Ishikawa (cell line): ENCODE data around the gene GPR153.
A peak's percentile ranks its signal among the peaks of the same experiment; 100 is the strongest.

Experiments used
- CEBPB ChIP-seq: IDR thresholded peaks from 2 replicates; pipeline ENCODE4 v1.6.1; 2012
- CREB1 ChIP-seq: IDR thresholded peaks from 2 replicates; pipeline ENCODE4 v1.6.1; 2012; ENCODE audit warnings: low read depth
- EGR1 ChIP-seq: IDR thresholded peaks from 2 replicates; pipeline ENCODE4 v1.6.1; 2012
- EP300 ChIP-seq: IDR thresholded peaks from 2 replicates; pipeline ENCODE4 v1.6.1; 2012; ENCODE audit warnings: borderline replicate concordance
- FOXM1 ChIP-seq: IDR thresholded peaks from 2 replicates; pipeline ENCODE4 v1.6.1; 2012; ENCODE audit warnings: low read depth, borderline replicate concordance
- NFIC ChIP-seq: IDR thresholded peaks from 2 replicates; pipeline ENCODE4 v1.6.1; 2012
- RAD21 ChIP-seq: IDR thresholded peaks from 2 replicates; pipeline ENCODE4 v1.6.1; 2012; ENCODE audit warnings: low read depth
- TAF1 ChIP-seq: IDR thresholded peaks from 2 replicates; pipeline ENCODE4 v1.6.1; 2012; ENCODE audit warnings: low read depth, mild to moderate bottlenecking
- TCF12 ChIP-seq: IDR thresholded peaks from 2 replicates; pipeline ENCODE4 v1.6.1; 2012; ENCODE audit warnings: low read depth
- TEAD4 ChIP-seq: IDR thresholded peaks from 2 replicates; pipeline ENCODE4 v1.6.1; 2012
- YY1 ChIP-seq: IDR thresholded peaks from 2 replicates; pipeline ENCODE4 v1.6.1; 2012; ENCODE audit warnings: low read depth
- ZBTB7A ChIP-seq: IDR thresholded peaks from 2 replicates; pipeline ENCODE4 v1.6.1; 2012; ENCODE audit warnings: low read depth
- TF ChIP-seq, protein P1 (sequence below): IDR thresholded peaks from 2 replicates; pipeline ENCODE4 v1.6.1; 2012
- TF ChIP-seq, protein P2 (sequence below): IDR thresholded peaks from 2 replicates; pipeline ENCODE4 v1.6.1; 2012; ENCODE audit warnings: low read depth, mild to moderate bottlenecking
- TF ChIP-seq, protein P3 (sequence below): IDR thresholded peaks from 2 replicates; pipeline ENCODE4 v1.6.1; 2012

Gene GPR153

DNA sequence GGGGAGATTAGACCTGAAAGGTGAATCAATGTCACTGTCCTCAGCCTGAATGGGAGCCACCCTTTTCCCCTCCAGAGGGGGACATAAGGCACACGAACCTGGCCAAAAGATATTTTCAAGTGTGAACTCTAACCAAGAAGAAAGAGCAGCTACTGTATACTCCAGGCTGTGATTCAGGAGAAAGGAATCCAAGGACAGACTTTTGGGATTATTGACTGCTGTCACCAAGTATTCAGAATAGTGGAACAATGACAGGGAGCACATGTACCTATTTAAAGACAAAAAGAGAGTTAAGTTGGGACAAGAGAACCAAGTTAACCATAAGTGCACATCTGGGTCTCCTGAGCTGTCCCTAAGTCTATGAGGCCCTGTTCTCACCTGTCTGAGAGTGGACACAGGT is 27.5 kb downstream of the GPR153 start:
- no peak for TF ChIP-seq CEBPB
- no peak for TF ChIP-seq ZBTB7A
- TF ChIP-seq NFIC: no peak
- TF ChIP-seq, protein P1, sequence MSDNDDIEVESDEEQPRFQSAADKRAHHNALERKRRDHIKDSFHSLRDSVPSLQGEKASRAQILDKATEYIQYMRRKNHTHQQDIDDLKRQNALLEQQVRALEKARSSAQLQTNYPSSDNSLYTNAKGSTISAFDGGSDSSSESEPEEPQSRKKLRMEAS: no peak
- TF ChIP-seq, protein P2, sequence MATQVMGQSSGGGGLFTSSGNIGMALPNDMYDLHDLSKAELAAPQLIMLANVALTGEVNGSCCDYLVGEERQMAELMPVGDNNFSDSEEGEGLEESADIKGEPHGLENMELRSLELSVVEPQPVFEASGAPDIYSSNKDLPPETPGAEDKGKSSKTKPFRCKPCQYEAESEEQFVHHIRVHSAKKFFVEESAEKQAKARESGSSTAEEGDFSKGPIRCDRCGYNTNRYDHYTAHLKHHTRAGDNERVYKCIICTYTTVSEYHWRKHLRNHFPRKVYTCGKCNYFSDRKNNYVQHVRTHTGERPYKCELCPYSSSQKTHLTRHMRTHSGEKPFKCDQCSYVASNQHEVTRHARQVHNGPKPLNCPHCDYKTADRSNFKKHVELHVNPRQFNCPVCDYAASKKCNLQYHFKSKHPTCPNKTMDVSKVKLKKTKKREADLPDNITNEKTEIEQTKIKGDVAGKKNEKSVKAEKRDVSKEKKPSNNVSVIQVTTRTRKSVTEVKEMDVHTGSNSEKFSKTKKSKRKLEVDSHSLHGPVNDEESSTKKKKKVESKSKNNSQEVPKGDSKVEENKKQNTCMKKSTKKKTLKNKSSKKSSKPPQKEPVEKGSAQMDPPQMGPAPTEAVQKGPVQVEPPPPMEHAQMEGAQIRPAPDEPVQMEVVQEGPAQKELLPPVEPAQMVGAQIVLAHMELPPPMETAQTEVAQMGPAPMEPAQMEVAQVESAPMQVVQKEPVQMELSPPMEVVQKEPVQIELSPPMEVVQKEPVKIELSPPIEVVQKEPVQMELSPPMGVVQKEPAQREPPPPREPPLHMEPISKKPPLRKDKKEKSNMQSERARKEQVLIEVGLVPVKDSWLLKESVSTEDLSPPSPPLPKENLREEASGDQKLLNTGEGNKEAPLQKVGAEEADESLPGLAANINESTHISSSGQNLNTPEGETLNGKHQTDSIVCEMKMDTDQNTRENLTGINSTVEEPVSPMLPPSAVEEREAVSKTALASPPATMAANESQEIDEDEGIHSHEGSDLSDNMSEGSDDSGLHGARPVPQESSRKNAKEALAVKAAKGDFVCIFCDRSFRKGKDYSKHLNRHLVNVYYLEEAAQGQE: no peak
- TF ChIP-seq YY1: no peak
- TF ChIP-seq RAD21: no peak
- TF ChIP-seq EP300: no peak
- TF ChIP-seq TAF1: no peak

DNA sequence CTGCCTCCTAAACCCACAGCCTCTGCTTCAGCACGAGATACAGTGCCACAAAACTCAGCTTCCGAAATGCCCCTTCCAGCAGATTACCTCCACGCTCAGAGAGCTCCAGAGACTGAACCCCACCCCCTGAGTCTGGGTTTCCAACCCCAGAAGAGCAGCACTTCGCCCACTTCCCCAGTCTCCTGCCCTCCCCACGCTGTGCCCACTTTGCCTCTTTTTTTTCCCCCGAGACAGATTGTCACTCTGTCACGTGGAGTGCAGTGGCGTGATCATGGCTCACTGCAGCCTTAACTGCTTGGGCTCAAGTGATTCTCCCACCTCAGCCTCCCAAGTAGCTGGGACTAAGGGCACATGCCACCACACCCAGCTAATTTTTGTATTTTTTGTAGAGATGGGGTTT is 35.2 kb downstream of the GPR153 start:
- TF ChIP-seq, protein P3, sequence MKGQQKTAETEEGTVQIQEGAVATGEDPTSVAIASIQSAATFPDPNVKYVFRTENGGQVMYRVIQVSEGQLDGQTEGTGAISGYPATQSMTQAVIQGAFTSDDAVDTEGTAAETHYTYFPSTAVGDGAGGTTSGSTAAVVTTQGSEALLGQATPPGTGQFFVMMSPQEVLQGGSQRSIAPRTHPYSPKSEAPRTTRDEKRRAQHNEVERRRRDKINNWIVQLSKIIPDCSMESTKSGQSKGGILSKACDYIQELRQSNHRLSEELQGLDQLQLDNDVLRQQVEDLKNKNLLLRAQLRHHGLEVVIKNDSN: no peak
- TF ChIP-seq FOXM1: no peak
- TF ChIP-seq, protein P1: no peak
- no peak for TF ChIP-seq YY1
- TF ChIP-seq TAF1: no peak
- TF ChIP-seq NFIC: no peak
- no peak for TF ChIP-seq EGR1
- TF ChIP-seq, protein P2: no peak
- TF ChIP-seq CEBPB: no peak
- TF ChIP-seq ZBTB7A: no peak
- TF ChIP-seq TCF12: no peak
- no peak for TF ChIP-seq TEAD4
- no peak for TF ChIP-seq CREB1
- TF ChIP-seq RAD21: no peak
- TF ChIP-seq EP300: no peak

DNA sequence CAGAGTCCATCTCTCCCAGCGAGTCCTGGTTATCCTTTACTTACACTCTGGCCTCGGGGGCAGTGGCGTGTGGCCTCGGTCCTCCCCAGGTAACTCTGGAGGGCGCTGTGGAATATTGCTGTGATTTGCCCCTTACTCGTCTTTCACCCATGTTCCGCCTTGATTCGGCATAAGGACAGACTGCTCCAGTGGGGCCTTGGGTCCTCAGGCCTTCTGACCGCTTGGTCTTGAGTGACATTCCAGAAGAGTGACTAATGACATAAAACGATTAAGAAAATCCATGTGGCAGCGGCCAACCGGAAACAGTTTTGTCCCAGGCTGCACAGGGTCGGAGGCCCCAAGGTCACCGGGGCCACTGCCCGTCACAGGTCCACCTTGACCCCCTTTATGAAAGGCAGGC is 36.2 kb downstream of the GPR153 start:
- TF ChIP-seq, protein P3: no peak
- peak; percentile 52; the same call in 1 of the 2 replicates for TF ChIP-seq TEAD4

DNA sequence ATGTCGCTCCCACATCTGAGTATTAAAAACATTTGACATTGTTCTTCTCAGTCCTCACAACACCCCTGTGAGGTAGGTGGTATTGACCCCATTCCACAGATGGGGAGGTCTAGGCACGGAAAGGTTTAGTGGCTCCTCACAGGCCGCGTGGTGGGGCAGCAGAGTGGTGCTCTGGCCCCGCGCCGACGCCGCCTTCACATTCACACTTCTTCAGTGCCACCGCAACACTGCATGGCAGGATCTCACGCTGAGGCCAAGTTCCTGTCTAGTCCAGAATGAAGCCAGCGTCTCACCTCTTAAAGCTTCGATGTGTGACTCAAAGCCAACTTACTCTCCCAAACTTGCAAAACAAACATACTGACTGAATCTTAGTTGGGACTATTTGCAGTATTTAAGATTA is 37.3 kb downstream of the GPR153 start:
- TF ChIP-seq TCF12: no peak
- no peak for TF ChIP-seq FOXM1
- no peak for TF ChIP-seq TEAD4
- no peak for TF ChIP-seq CREB1
- TF ChIP-seq EGR1: no peak
- no peak for TF ChIP-seq EP300
- no peak for TF ChIP-seq TAF1
- TF ChIP-seq, protein P3: no peak
- no peak for TF ChIP-seq RAD21
- TF ChIP-seq, protein P1: no peak
- no peak for TF ChIP-seq CEBPB
- TF ChIP-seq, protein P2: no peak
- no peak for TF ChIP-seq NFIC
- no peak for TF ChIP-seq YY1
- no peak for TF ChIP-seq ZBTB7A
